SK-N-SH treated with all-trans-retinoic acid at 6 μM for 48 hours (cell line): ENCODE data around the gene ECE1.

Source experiments
- ARNTL ChIP-seq: fragments of 450-650 bp; formaldehyde crosslinking; IDR thresholded peaks from 2 replicates; pipeline ENCODE4 v1.5.0; 2020; ENCODE audit warnings: low read depth, mild to moderate bottlenecking, moderate library complexity, borderline replicate concordance
- BACH2 ChIP-seq: fragments of 250-450 bp; sonication (Bioruptor Pico); IDR thresholded peaks from 2 replicates; pipeline ENCODE4 v1.9.0; 2021; ENCODE audit warnings: mild to moderate bottlenecking, borderline replicate concordance
- CSDC2 ChIP-seq: fragments of 250-450 bp; sonication (Bioruptor Pico); IDR thresholded peaks from 2 replicates; pipeline ENCODE4 v1.5.0; 2020; ENCODE audit warnings: mild to moderate bottlenecking, moderate library complexity
- CSRNP3 ChIP-seq: fragments of 250-450 bp; sonication (Bioruptor Pico); IDR thresholded peaks from 2 replicates; pipeline ENCODE4 v1.5.1; 2021; ENCODE audit warnings: mild to moderate bottlenecking, moderate library complexity
- ESRRG ChIP-seq: fragments of 250-450 bp; sonication (Bioruptor Pico); IDR thresholded peaks from 2 replicates; pipeline ENCODE4 v1.6.1; 2021; ENCODE audit warnings: mild to moderate bottlenecking
- ISL1 ChIP-seq: fragments of 250-450 bp; sonication (Bioruptor Pico); IDR thresholded peaks from 2 replicates; pipeline ENCODE4 v2.1.2; 2022; ENCODE audit warnings: mild to moderate bottlenecking, moderate library complexity
- RARB ChIP-seq: fragments of 250-450 bp; sonication (Bioruptor Pico); IDR thresholded peaks from 2 replicates; pipeline ENCODE4 v1.8.0; 2021; ENCODE audit warnings: mild to moderate bottlenecking, moderate library complexity
- TCF4 ChIP-seq: fragments of 250-450 bp; sonication (Bioruptor Pico); IDR thresholded peaks from 2 replicates; pipeline ENCODE4 v1.8.0; 2021; ENCODE audit warnings: mild to moderate bottlenecking, moderate library complexity, borderline replicate concordance
- ZFP3 ChIP-seq: fragments of 250-450 bp; sonication (Bioruptor Pico); IDR thresholded peaks from 2 replicates; pipeline ENCODE4 v1.5.0; 2020; ENCODE audit warnings: mild to moderate bottlenecking, moderate library complexity
- ZFP30 ChIP-seq: fragments of 450-650 bp; formaldehyde crosslinking; IDR thresholded peaks from 2 replicates; pipeline ENCODE4 v1.5.0; 2022; ENCODE audit warnings: mild to moderate bottlenecking, moderate library complexity
- ZNF565 ChIP-seq: fragments of 450-650 bp; formaldehyde crosslinking; conservative IDR thresholded peaks from 2 replicates; pipeline ENCODE4 v1.5.0; 2020; ENCODE audit warnings: low read depth, mild to moderate bottlenecking, moderate library complexity
- ZNF70 ChIP-seq: fragments of 450-650 bp; formaldehyde crosslinking; IDR thresholded peaks from 2 replicates; pipeline ENCODE4 v1.5.0; 2020; ENCODE audit warnings: mild to moderate bottlenecking, moderate library complexity
- TF ChIP-seq, protein P1 (sequence below): fragments of 250-450 bp; sonication (Bioruptor Pico); IDR thresholded peaks from 2 replicates; pipeline ENCODE4 v1.8.0; 2020; ENCODE audit warnings: mild to moderate bottlenecking, moderate library complexity, borderline replicate concordance

- TF ChIP-seq CSRNP3 (CRISPR knock-in tag) (no peak), BACH2 (no peak), ARNTL (CRISPR knock-in tag) (no peak), ESRRG (CRISPR knock-in tag) (no peak), ISL1 (CRISPR knock-in tag) (no peak), ZNF565 (no peak), CSDC2 (CRISPR knock-in tag) (no peak), RARB (CRISPR knock-in tag) (no peak), ZFP3 (CRISPR knock-in tag) (no peak), ZFP30 (no peak), ZNF70 (CRISPR knock-in tag) (no peak), TCF4 (CRISPR knock-in tag) (no peak)
- TF ChIP-seq, protein P1, sequence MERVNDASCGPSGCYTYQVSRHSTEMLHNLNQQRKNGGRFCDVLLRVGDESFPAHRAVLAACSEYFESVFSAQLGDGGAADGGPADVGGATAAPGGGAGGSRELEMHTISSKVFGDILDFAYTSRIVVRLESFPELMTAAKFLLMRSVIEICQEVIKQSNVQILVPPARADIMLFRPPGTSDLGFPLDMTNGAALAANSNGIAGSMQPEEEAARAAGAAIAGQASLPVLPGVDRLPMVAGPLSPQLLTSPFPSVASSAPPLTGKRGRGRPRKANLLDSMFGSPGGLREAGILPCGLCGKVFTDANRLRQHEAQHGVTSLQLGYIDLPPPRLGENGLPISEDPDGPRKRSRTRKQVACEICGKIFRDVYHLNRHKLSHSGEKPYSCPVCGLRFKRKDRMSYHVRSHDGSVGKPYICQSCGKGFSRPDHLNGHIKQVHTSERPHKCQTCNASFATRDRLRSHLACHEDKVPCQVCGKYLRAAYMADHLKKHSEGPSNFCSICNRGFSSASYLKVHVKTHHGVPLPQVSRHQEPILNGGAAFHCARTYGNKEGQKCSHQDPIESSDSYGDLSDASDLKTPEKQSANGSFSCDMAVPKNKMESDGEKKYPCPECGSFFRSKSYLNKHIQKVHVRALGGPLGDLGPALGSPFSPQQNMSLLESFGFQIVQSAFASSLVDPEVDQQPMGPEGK (CRISPR knock-in tag), result no peak
Measured at GRCh38 chr1:21244986-21245687, 45.1 kb downstream of the ECE1 start.
